PC-9 (cell line): Measurements from ENCODE around the gene SELENOF.
"Not testable (repeated sequence)": the region's sequence is repeated elsewhere in the genome, so short reads cannot be mapped to it uniquely, and the experiment has no call there.

ENCODE experiments used
- EZH2 ChIP-seq: fragments of 200-600 bp; sonication (generic); IDR thresholded peaks from 2 replicates; pipeline ENCODE4 v1.8.0; 2017; ENCODE audit warnings: antibody characterized with exemption, low read depth
- TF ChIP-seq, protein P1 (sequence below): fragments of 200-600 bp; sonication (generic); conservative IDR thresholded peaks from 2 replicates; pipeline ENCODE4 v1.6.1; 2017; ENCODE audit warnings: mixed run types, antibody characterized with exemption, mild to moderate bottlenecking, moderate library complexity

- TF ChIP-seq, protein P1, sequence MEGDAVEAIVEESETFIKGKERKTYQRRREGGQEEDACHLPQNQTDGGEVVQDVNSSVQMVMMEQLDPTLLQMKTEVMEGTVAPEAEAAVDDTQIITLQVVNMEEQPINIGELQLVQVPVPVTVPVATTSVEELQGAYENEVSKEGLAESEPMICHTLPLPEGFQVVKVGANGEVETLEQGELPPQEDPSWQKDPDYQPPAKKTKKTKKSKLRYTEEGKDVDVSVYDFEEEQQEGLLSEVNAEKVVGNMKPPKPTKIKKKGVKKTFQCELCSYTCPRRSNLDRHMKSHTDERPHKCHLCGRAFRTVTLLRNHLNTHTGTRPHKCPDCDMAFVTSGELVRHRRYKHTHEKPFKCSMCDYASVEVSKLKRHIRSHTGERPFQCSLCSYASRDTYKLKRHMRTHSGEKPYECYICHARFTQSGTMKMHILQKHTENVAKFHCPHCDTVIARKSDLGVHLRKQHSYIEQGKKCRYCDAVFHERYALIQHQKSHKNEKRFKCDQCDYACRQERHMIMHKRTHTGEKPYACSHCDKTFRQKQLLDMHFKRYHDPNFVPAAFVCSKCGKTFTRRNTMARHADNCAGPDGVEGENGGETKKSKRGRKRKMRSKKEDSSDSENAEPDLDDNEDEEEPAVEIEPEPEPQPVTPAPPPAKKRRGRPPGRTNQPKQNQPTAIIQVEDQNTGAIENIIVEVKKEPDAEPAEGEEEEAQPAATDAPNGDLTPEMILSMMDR: not testable (repeated sequence)
- TF ChIP-seq EZH2: not testable (repeated sequence)
Measured at GRCh38 chr1:86867278-86867677, 46.6 kb downstream of the SELENOF start.
